ENCODE results near the gene SEMA5B.

SEMA5B gene

DNA sequence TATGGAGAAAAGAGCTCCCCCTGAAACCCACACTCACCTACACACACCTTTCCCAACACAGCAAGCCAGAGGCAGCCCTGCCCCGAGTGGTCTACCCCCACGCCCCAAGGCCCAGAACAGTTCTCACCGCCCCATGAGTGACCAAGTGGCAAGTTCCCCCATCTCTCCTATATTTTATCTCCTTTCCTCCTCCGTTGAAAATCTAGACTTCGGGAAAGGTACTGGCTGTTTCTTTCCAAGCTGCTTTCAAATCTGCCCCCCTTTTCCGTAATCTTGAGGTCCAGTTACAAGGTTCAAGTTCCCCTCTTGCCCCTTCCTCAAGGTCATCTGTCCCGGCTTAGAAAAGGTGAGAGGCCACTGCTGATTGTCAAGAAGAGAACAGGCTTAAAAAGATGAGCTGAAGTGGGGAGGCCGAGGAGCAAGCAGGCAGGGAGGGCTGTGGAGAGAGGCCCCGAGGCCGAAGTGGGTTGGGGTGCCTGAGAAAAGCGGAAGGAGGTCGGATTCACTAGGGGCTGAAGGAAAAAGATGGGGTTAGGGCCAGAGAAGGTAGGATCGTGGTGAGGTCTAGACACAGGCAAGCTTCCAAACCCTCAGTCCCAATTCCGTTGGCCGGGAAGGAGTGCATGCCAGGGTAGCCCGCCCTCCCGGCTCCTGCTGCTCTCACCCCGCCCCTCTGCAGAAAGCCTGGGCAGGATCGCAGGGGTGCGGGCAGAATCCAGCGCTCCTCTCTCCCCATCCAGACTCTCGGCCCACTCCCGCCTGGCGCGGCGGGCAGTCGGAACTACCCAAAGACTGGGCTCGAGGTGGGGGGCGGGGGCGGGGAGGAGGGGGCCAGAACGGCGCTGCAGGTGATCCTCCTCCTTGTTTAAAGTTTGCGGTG lies 1.7 kb downstream of the SEMA5B start:
- no peak for DNase-seq

DNA sequence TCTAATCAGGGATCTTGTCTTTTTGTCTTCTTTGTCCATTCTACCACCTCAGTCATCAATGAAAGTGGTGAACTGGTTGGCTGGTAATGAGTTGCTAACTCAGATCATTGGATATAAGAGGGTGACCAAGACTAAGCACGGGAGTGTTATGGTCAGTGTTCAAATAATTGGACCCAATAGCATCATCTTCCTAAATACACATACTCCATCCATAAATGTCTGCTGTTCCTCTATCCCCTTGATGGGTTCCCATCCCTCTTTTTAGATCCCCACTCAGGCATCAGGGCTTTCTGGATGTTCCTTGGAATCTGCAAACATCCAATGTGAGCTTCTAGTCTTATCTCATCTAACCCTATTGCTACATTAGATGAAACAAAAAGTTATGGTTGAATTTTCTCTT lies 3.5 kb downstream of the SEMA5B start:
- no peak for DNase-seq

- no peak for DNase-seq
Measured at GRCh38 chr3:123021996-123022510, 5.5 kb downstream of the SEMA5B start.

GRCh38 chr3:123021388-123021787 lies 6.2 kb downstream of the SEMA5B start:
- DNase-seq: no peak

DNA sequence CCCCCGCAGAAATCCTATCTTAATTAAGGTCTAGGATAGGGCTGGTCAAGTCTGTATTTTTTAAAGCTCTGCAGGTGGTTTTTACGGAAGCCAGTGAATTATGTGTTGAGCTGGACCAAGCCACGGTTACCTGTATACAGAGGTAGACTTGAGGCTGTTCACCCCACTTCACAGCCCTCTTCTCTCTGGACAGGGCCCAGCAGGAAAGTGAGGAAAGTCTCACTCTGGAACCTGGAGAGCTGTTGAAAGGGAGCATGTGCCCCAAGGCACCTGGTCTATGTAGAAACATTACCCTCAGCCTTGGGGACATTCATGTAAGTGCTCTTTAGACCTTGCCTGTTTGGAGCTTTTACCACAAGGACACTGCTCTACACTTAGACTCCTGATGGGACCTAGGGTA lies 6.9 kb downstream of the SEMA5B start:
- DNase-seq: no peak

- DNase-seq: no peak
Measured at GRCh38 chr3:123019591-123019990, 8.0 kb downstream of the SEMA5B start.

GRCh38 chr3:123019161-123019560 lies 8.4 kb downstream of the SEMA5B start:
- DNase-seq: no peak

- no peak for DNase-seq
Measured at GRCh38 chr3:123018683-123019082, 8.9 kb downstream of the SEMA5B start.

GRCh38 chr3:123015596-123015995 lies 12.0 kb downstream of the SEMA5B start:
- no peak for DNase-seq

DNA sequence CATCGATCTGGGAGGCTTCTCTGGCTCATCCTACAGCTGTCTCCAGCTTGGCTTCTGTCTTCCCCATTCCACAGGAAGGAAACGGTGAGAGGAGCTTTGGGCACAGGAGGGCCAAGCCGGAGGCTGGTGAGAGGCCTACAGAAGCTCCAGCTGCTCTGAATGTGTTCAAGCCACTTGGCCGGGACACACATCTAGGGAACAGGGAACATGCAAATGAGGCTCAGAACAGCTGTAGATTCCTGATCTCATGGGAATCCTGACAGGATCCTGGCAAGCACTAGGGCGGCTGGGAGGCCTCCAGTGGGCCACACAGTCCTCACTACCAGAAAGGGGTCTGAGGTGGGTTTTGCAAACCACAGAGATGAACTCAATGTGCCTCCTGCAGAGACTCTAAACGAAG lies 13.7 kb downstream of the SEMA5B start:
- no peak for DNase-seq

GRCh38 chr3:123012652-123013051 lies 14.9 kb downstream of the SEMA5B start:
- no peak for DNase-seq

DNA sequence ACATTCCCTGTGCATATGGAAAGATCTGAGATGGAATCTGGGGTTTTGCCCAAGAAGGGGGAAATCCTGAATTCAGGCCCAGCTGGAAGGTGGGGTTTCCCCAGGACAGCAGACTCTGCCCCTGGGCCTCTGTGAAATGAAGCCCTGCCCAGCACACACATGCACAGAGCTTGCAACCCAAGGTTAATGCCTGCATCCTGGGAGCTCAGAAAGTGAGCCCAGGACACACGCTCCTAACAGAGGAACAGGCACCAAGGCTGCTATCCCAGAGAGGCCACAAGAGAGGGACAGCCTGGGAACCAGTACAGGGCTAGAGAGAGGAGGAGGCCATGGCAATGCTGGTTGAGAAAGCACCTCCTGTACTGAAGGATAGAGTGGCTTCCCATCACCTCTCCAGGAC lies 16.1 kb downstream of the SEMA5B start:
- DNase-seq: no peak

DNA sequence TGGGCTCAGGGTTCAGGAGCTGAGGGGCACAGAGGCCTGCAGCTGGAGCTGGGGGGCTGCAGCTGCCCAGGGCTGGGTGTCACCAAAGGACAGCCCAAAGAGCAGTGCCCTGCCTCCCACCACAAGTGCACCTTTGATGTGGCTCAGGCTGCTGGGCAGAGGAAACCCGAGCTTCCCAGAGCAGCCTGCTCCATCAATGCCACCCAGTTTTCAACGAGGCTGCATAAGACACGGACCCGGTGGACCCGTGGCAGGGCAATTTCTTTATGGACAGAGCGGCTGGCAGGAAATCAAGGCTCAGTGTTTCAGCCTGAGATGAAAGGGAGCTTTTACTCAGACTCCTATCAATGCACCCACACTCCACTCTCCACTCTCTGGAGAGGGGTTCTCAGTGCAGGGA lies 18.7 kb downstream of the SEMA5B start:
- DNase-seq: no peak

GRCh38 chr3:123006609-123007008 lies 21.0 kb downstream of the SEMA5B start:
- no peak for DNase-seq

GRCh38 chr3:123005291-123005690 lies 22.3 kb downstream of the SEMA5B start:
- DNase-seq: no peak

- DNase-seq: no peak
Measured at GRCh38 chr3:123004201-123004918, 23.2 kb downstream of the SEMA5B start.

- DNase-seq: no peak
Measured at GRCh38 chr3:123002749-123003497, 24.6 kb downstream of the SEMA5B start.

DNA sequence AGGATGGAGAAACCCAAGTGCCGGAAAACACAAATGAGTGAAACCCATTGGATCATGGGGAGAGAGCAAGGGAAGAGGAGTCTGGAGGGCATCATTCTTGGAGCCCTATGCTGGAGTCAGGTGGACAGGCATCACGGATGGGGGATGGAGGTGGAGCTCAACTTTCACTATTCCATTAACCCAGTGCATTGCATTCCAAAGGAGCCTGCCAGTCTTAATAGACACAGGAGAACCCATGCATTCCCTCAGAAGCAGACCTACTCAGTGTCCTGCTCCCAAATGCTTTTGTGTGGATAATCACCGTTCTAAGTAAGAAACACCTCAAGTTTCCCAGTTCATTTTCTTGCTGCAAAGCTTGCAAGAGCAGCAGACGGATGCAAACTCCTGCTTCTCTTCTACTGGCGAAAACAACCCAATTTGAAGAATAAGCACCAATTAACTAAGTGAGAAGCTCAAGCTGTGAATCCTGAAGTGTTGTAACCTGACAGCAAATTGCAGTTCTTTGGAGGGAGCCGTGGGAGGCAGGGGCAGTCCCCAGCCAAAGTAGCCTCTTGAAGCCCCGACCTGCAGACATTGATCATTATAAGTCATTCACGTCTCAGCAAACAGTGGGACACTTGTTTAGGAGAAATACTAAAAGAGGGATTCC lies 25.3 kb downstream of the SEMA5B start:
- no peak for DNase-seq

DNA sequence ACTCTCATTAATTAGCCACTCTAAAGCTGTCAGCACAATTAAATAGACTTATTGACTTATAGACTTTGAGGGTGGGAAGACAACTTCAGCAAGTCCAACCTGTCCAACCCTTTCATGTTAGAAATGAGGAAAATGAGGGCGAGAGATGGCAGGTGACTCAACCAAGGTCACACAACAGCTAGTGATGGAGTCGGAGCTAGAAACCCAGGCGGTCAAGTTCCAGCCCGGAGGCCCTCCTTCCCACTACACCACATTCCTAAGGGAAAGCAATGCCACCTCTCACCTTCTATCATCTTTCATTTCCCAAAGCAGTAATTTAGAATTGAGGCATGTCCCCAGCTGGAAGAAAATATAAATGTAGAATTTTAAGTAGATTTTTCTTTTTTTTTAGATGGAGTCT lies 28.7 kb downstream of the SEMA5B start:
- DNase-seq: no peak

DNA sequence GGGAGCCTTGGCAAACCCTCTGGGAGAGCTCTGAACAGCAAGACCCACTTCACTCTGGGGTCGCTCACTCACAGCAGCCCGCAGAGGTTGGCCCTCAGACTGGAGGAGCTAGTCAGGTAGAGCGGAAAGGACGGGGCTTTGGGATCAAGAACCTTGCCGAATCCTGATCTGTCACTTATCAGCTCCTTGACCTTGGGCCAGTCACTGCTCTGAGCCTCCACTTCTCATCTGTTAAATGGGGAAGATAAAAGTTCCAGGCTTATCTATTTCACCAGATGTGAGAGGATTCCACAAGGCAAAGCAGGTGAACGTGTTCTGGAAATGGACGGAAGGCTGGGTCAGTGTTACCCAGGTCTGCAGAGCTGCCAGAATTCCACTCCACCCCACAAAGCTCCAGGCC lies 29.4 kb downstream of the SEMA5B start:
- DNase-seq: no peak

- DNase-seq: no peak
Measured at GRCh38 chr3:122996038-122996580, 31.5 kb downstream of the SEMA5B start.

GRCh38 chr3:122994954-122995353 lies 32.6 kb downstream of the SEMA5B start:
- DNase-seq: no peak

Measured in activated CD8-positive, alpha-beta memory T cell treated with anti-CD3 and anti-CD28 coated beads, Interleukin-2, amount 50 U/mL, for 48 hours (primary cell).